SH-SY5Y (cell line): ENCODE data around the gene GLI2.

Experiments used
- GATA2 ChIP-seq: IDR thresholded peaks from 2 replicates; pipeline ENCODE4 v1.6.1; 2011; ENCODE audit warnings: mild to moderate bottlenecking, low read depth, low read length
- GATA3 ChIP-seq: IDR thresholded peaks from 2 replicates; pipeline ENCODE4 v1.6.1; 2011; ENCODE audit warnings: low read depth, mild to moderate bottlenecking, low read length, moderate library complexity

DNA sequence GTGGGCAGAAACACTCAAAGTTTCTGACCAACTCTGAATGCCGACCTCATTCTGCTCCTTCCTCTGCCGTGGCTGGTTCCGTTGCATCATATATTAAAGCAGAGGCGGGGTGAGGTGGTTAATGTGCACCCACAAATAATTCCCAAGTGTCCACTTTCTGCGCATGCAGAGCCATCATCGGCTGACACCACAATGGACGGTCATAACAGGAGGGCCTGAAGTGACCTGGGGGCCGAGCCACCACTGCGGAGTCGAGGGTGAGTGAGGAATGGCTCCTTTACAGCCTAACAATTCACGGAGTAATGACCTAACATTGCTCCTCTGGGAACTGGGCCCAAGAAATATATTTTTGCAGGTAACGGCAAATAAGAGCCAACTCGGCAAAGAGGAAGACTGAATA lies 32.9 kb upstream of the GLI2 start:
- TF ChIP-seq GATA2: no peak
- no peak for TF ChIP-seq GATA3
